Hippocampal formation (tissue), 2 donors: Measurements from ENCODE around the gene C2orf81.
A peak's percentile ranks its signal among the peaks of the same experiment; 100 is the strongest.
"Not testable (repeated sequence)": the region's sequence is repeated elsewhere in the genome, so short reads cannot be mapped to it uniquely, and the experiment has no call there.

Experiments
- DNase-seq, 2 donors: peaks; one replicate each; lab custom pipeline; 2025; lab: John Stamatoyannopoulos, UW

The C2orf81 gene

GRCh38 chr2:74442483-74443297 lies 21.3 kb upstream of the C2orf81 start:
- not testable (repeated sequence) for DNase-seq

GRCh38 chr2:74441690-74442482 lies 20.5 kb upstream of the C2orf81 start, which contains the start of gene RTKN:
Gene RTKN (minus strand): TSS chr2:74441937. CDS start chr2:74441816, 121 bp downstream.
- peak in 1 of 2 donors; percentile 18 for DNase-seq

GRCh38 chr2:74441170-74441689 lies 19.8 kb upstream of the C2orf81 start:
- peak in 1 of 2 donors; percentile 53 for DNase-seq

- peak; percentile 89 to 95 for DNase-seq
Observed at GRCh38 chr2:74440378-74441169, 19.2 kb upstream of the C2orf81 start.

GRCh38 chr2:74439803-74440377 lies 18.5 kb upstream of the C2orf81 start:
- DNase-seq, result peak; percentile 94

GRCh38 chr2:74439373-74439772 lies 18.0 kb upstream of the C2orf81 start:
- DNase-seq, result no peak

GRCh38 chr2:74438248-74438647 lies 16.8 kb upstream of the C2orf81 start:
- no peak for DNase-seq

- DNase-seq, result no peak
Observed at GRCh38 chr2:74436848-74437695, 15.7 kb upstream of the C2orf81 start.

GRCh38 chr2:74436111-74436805 lies 14.8 kb upstream of the C2orf81 start:
- DNase-seq, result no peak

GRCh38 chr2:74430502-74430901 lies 9.1 kb upstream of the C2orf81 start:
- no peak for DNase-seq

- DNase-seq, result no peak
Observed at GRCh38 chr2:74429487-74430451, 8.3 kb upstream of the C2orf81 start.

- DNase-seq, result no peak
Observed at GRCh38 chr2:74428675-74429074, 7.3 kb upstream of the C2orf81 start.

- no peak for DNase-seq
Observed at GRCh38 chr2:74427551-74427950, 6.1 kb upstream of the C2orf81 start.

- DNase-seq, result no peak
Observed at GRCh38 chr2:74426181-74426758, 4.9 kb upstream of the C2orf81 start.

GRCh38 chr2:74425523-74425922 lies 4.1 kb upstream of the C2orf81 start:
- no peak for DNase-seq

GRCh38 chr2:74424995-74425406 lies 3.6 kb upstream of the C2orf81 start:
- DNase-seq, result no peak

- DNase-seq, result no peak
Observed at GRCh38 chr2:74424139-74424992, 2.9 kb upstream of the C2orf81 start.
